ENCODE data around the gene SAMD11. TPM values are rescaled to one million over a fixed set of nuclear protein-coding genes. Genes with fewer than 3 reads are reported as not detected.

The SAMD11 gene
- total RNA-seq, 2 donors from 2014 or later: not detected

GRCh38 chr1:937521-937920, 13.8 kb downstream of the SAMD11 start:
- ATAC-seq (no peak), DNase-seq (ENCODE audit: low spot score) (no peak)
- peaks cover 0 to 2% of the 10 kb centered on the region in 2 donors for H3K4me1 Mint-ChIP-seq (ENCODE audit: low read depth in 2 of 2)

GRCh38 chr1:938088-938683, 14.5 kb downstream of the SAMD11 start:
- Mint-ChIP-seq H3K4me3 (no peak overlapping the region), H3K9me3 (no peaks in the 10 kb centered on the region), H3K27ac (no peak overlapping the region), H3K4me1 (ENCODE audit: low read depth in 2 of 2) (peaks cover 0 to 2% of the 10 kb centered on the region in 2 donors), H3K36me3 (no peaks in the 10 kb centered on the region), H3K27me3 (peaks cover 8 to 14% of the 10 kb centered on the region in 2 donors)
- ATAC-seq (peak in 1 of 2 donors; percentile 28), DNase-seq (ENCODE audit: low spot score) (no peak)

More at GRCh38 chr1:937521-937920, 13.8 kb downstream of the SAMD11 start:
- H3K27me3 Mint-ChIP-seq: peaks cover 8 to 14% of the 10 kb centered on the region in 2 donors
- H3K9me3 Mint-ChIP-seq: no peaks in the 10 kb centered on the region
- no peak overlapping the region for H3K27ac Mint-ChIP-seq
- H3K4me3 Mint-ChIP-seq: no peak overlapping the region
- no peaks in the 10 kb centered on the region for H3K36me3 Mint-ChIP-seq

GRCh38 chr1:938711-939489, 15.2 kb downstream of the SAMD11 start:
- Mint-ChIP-seq H3K27me3 (peaks cover 8 to 14% of the 10 kb centered on the region in 2 donors), H3K9me3 (no peaks in the 10 kb centered on the region), H3K4me3 (no peak overlapping the region), H3K36me3 (no peaks in the 10 kb centered on the region), H3K4me1 (ENCODE audit: low read depth in 2 of 2) (peaks cover 0 to 2% of the 10 kb centered on the region in 2 donors), H3K27ac (no peak overlapping the region)
- ATAC-seq (no peak), DNase-seq (ENCODE audit: low spot score) (no peak)

- peaks cover 7 to 14% of the 10 kb centered on the region in 2 donors for H3K27me3 Mint-ChIP-seq
- no peak overlapping the region for H3K27ac Mint-ChIP-seq
- no peak for ATAC-seq
- peaks cover 0 to 2% of the 10 kb centered on the region in 2 donors for H3K4me1 Mint-ChIP-seq (ENCODE audit: low read depth in 2 of 2)
- no peaks in the 10 kb centered on the region for H3K9me3 Mint-ChIP-seq
- no peak for DNase-seq (ENCODE audit: low spot score)
- H3K36me3 Mint-ChIP-seq: no peaks in the 10 kb centered on the region
- H3K4me3 Mint-ChIP-seq: no peak overlapping the region
Measured at GRCh38 chr1:939511-940106, 15.9 kb downstream of the SAMD11 start.

GRCh38 chr1:940107-941014, 16.6 kb downstream of the SAMD11 start:
- H3K36me3 Mint-ChIP-seq: no peaks in the 10 kb centered on the region
- ATAC-seq: peak; percentile 2 to 11
- H3K27ac Mint-ChIP-seq: no peak overlapping the region
- H3K4me1 Mint-ChIP-seq (ENCODE audit: low read depth in 2 of 2): peaks cover 0 to 2% of the 10 kb centered on the region in 2 donors
- DNase-seq (ENCODE audit: low spot score): no peak
- no peaks in the 10 kb centered on the region for H3K9me3 Mint-ChIP-seq
- peaks cover 0 to 10% of the 10 kb centered on the region in 2 donors for H3K27me3 Mint-ChIP-seq
- H3K4me3 Mint-ChIP-seq: peak overlapping the region; percentile 27

GRCh38 chr1:941015-941587, 17.4 kb downstream of the SAMD11 start:
- Mint-ChIP-seq H3K36me3 (no peaks in the 10 kb centered on the region), H3K27ac (no peak overlapping the region), H3K27me3 (peaks cover 0 to 10% of the 10 kb centered on the region in 2 donors), H3K4me3 (peak overlapping the region; percentile 52), H3K4me1 (ENCODE audit: low read depth in 2 of 2) (peaks cover 0 to 2% of the 10 kb centered on the region in 2 donors), H3K9me3 (no peaks in the 10 kb centered on the region)
- peak in 1 of 2 donors; percentile 1 for ATAC-seq
- DNase-seq (ENCODE audit: low spot score): no peak

- no peak for DNase-seq (ENCODE audit: low spot score)
- peak overlapping the region; percentile 52 for H3K4me3 Mint-ChIP-seq
- ATAC-seq: peak; percentile 14 to 17
- H3K36me3 Mint-ChIP-seq: no peaks in the 10 kb centered on the region
- peaks cover 0 to 10% of the 10 kb centered on the region in 2 donors for H3K27me3 Mint-ChIP-seq
- no peaks in the 10 kb centered on the region for H3K9me3 Mint-ChIP-seq
- H3K4me1 Mint-ChIP-seq (ENCODE audit: low read depth in 2 of 2): peaks cover 0 to 2% of the 10 kb centered on the region in 2 donors
- no peak overlapping the region for H3K27ac Mint-ChIP-seq
Measured at GRCh38 chr1:941588-942383, 18.1 kb downstream of the SAMD11 start.

GRCh38 chr1:942411-942821, 18.7 kb downstream of the SAMD11 start:
- Mint-ChIP-seq H3K4me1 (ENCODE audit: low read depth in 2 of 2) (peaks cover 0 to 2% of the 10 kb centered on the region in 2 donors), H3K27me3 (peaks cover 0 to 10% of the 10 kb centered on the region in 2 donors), H3K27ac (no peak overlapping the region), H3K9me3 (no peaks in the 10 kb centered on the region), H3K36me3 (no peaks in the 10 kb centered on the region), H3K4me3 (no peak overlapping the region)
- DNase-seq (ENCODE audit: low spot score) (no peak), ATAC-seq (no peak)

GRCh38 chr1:942864-943533, 19.3 kb downstream of the SAMD11 start:
- Mint-ChIP-seq H3K27ac (no peak overlapping the region), H3K4me3 (no peak overlapping the region), H3K4me1 (ENCODE audit: low read depth in 2 of 2) (peaks cover 0 to 2% of the 10 kb centered on the region in 2 donors), H3K36me3 (no peaks in the 10 kb centered on the region), H3K9me3 (no peaks in the 10 kb centered on the region), H3K27me3 (peaks cover 0 to 6% of the 10 kb centered on the region in 2 donors)
- ATAC-seq: no peak
- no peak for DNase-seq (ENCODE audit: low spot score)

GRCh38 chr1:943545-944340, 20.0 kb downstream of the SAMD11 start:
- no peaks in the 10 kb centered on the region for H3K36me3 Mint-ChIP-seq
- H3K4me3 Mint-ChIP-seq: no peak overlapping the region
- DNase-seq (ENCODE audit: low spot score): no peak
- no peaks in the 10 kb centered on the region for H3K9me3 Mint-ChIP-seq
- no peak overlapping the region for H3K27ac Mint-ChIP-seq
- peaks cover 0 to 6% of the 10 kb centered on the region in 2 donors for H3K27me3 Mint-ChIP-seq
- H3K4me1 Mint-ChIP-seq (ENCODE audit: low read depth in 2 of 2): peaks cover 0 to 2% of the 10 kb centered on the region in 2 donors
- no peak for ATAC-seq

All from natural killer cell treated with Interleukin-12 subunit alpha and Interleukin-12 subunit beta and Interleukin-15 and Interleukin-18, amount 100 ng/mL, for 72 hours (primary cell).